HG02973 (cell line): Measurements from ENCODE around the gene ELOVL7.
"Not testable (repeated sequence)": the region's sequence is repeated elsewhere in the genome, so short reads cannot be mapped to it uniquely, and the experiment has no call there.

Experiments used
- ATAC-seq: cut with Tn5 transposase; IDR thresholded peaks from one replicate; pipeline ENCODE4 v1.9.1; 2021; ENCODE audit warnings: moderate library complexity; ENCODE audit not compliant: unreplicated experiment

ELOVL7 gene

DNA sequence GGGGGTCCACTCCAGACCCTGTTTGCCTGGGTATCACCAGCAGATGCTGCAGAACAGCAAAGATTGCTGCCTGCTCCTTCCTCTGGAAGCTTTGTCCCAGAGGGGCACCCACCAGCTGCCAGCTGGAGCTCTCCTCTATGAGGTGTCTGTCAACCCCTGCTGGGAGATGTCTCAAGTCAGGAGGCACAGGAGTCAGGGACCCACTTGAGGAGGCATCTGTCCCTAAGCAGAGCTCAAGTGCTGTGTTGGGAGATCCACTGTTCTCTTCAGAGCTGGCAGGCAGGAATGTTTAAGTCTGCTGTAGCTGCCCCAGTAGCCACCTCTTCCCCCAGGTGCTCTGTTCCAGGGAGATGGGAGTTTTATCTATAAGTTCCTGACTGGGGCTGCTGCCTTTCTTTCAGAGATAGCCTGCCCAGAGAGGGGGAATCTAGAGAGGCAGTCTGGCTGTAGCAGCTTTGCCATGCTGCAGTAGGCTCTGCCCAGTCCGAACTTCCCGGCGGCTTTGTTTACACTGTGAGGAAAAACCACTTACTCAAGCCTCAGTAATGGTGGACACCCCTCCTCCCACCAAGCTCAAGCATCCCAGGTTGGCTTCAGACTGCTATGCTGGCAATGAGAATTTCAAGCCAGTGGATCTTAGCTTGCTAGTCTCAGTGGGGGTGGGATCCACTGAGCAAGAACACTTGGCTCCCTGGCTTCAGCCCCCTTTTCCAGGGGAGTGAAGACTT is 128.7 kb downstream of the ELOVL7 start:
- ATAC-seq: not testable (repeated sequence)

- ATAC-seq: no peak
These were observed 131.1 kb downstream of the ELOVL7 start for GRCh38 chr5:60712950-60713349.

GRCh38 chr5:60711892-60712291 is 132.2 kb downstream of the ELOVL7 start:
- not testable (repeated sequence) for ATAC-seq

- ATAC-seq: no peak
These were observed 133.7 kb downstream of the ELOVL7 start for GRCh38 chr5:60710362-60710761.

- no peak for ATAC-seq
These were observed 138.9 kb downstream of the ELOVL7 start for GRCh38 chr5:60705144-60705543.

DNA sequence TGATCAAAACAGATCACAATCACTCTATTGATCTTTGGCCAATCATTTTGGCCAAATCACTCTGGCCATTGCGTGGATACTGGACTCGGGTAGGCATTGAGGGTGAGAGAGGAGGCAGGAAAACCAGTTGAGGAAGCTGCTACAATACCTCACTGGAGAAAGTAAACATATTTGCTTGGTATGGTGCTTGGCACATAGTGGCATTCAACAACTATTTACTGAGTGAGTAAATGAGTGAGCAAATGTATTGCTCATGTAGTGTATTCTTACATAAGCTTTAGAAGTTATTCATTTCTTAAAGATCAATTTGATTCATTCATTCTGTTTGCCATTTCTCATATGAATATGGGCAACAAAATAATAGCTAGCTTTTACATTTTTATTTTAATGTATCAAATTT is 140.1 kb downstream of the ELOVL7 start:
- ATAC-seq: no peak
